ENCODE results near the gene FNDC3B. TPM values are rescaled to one million over a fixed set of nuclear protein-coding genes. Genes with fewer than 3 reads are reported as not detected.

Gene FNDC3B
- total and polyA plus RNA-seq, 9 of the 15 experiments (the other 6 are each of a cell fraction or from before 2014, with no cell fraction given) = 7.0 to 35.8 (median 16.2) TPM

DNA sequence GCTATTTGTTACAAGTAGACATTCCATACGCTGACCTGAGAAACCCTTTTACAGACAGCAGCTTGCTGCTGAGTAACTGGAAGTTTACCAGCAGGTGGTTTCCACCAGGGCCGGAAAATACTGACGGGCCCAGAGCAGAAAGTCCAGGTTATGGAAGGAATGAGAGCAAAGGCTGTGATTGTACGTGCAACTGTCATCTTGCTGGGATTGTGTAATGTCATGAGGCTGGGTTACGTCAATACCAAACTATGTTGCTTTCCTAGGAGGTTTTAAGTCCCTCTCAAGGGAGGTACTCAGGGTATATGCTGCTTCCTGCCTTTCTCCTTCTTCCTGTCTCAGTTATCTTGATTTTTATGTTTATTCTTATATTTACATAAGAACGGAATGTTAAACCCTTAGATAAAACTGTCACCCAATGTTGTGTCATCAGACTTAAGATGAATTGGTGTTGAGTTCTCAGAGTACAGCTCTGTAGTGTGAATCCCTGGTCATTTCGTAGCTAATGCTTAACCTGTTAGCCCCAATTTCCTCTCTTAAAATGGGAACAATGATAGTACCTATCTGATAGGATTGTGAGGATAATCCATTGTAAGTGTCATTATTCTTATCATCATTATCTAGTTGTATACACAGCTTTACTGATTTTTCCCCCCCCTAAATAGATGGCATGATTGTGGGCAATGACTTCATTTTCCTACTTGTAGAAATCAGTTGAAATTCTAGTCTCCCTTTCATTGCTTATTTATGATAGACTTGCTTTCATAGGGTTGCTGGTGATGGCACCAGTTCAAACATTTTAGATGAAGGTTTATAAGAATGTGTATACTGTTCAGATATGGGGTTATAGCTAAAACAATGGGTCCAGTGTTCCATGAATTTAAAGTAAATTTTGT, 101.4 kb downstream of the FNDC3B start (continued):
- TF ChIP-seq JUN (IDR thresholded peaks at IDR 0.05; ENCODE audit: borderline replicate concordance, low read depth, low read length) = peak; percentile 66; the same call in 1 of the 2 replicates
- TF ChIP-seq JUN (CRISPR knock-in tag; IDR thresholded peaks at IDR 0.05; ENCODE audit: borderline replicate concordance) = no peak
- TF ChIP-seq ZZZ3 (IDR thresholded peaks at IDR 0.05) = no peak
- TF ChIP-seq HDAC2 (IDR thresholded peaks at IDR 0.05) = 0 out of 2 replicates have a peak, but pooled peaks have one; percentile 26

DNA sequence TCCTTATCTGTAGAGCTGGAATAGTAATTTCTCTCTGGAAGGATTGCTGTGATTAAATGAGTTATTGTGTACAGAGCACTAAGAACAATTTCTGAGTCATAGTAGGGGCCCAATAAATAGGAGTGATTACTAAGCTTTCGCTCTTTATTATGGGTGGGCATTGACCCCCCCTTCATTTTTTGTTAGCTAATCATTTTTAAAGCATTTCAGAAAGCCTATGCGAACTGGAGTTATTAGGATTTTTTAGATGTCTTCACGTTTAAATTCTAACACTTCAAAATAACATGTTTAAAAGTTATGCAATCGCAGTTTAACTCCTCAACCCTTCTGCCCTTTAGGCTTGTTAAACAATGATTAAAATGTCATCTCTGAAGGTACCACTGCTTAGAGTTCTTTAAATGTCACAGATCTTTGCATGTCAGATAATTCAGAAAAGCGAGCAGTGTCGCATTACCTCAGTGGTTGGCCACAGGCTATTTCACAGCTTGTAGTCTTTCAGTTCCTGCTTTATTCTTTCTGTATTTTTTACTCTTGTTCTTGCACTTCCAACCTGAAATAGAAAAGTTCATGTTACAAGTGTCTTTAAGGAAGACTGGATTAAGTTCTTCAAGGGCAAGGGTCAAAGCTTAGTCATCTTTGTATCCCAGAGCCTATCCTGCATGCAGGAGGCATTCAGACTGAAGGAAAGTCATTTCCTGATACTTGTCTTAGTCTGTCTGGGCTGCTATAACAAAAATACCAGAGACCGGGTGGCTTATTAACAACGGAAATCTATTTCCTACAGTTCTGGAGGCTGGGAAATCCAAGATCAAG, 102.9 kb downstream of the FNDC3B start:
- Histone ChIP-seq H3K4me2 (ENCODE audit: insufficient read depth, low read length) (0 out of 2 replicates have a peak overlapping the region, but pooled peaks have one; percentile 4), H3K9ac (ENCODE audit: insufficient read depth in 1 of 2, low read depth in 2 of 2, low read length in 2 of 2) (no peak overlapping the region), H3K9me3 (replicated peaks; ENCODE audit: control insufficient read depth, insufficient read depth, low read depth, low read length) (no peaks in the 10 kb centered on the region), H3K9me1 (ENCODE audit: control insufficient read depth, insufficient read depth, low read length) (peaks cover 3% of the 10 kb centered on the region), H3K4me3 (no peak overlapping the region), H2AFZ (ENCODE audit: low read depth, low read length) (no peak overlapping the region), H3K79me2 (ENCODE audit: control insufficient read depth, insufficient read depth, low read length) (peaks cover 79% of the 10 kb centered on the region), H3K36me3 (ENCODE audit: control insufficient read depth, insufficient read depth, low read length) (peaks cover 8% of the 10 kb centered on the region), H3K27ac (ENCODE audit: extremely low read depth, low read depth, low read length) (peak overlapping the region; percentile 52; the same call in 1 of the 3 replicates), H3K4me1 (replicated peaks in 1 of 2; ENCODE audit: control insufficient read depth in 2 of 2, insufficient read depth in 2 of 2, low read length in 2 of 2) (peaks cover 5 to 48% of the 10 kb centered on the region in 2 experiments; a peak in 4 of 5 replicates), H4K20me1 (replicated peaks; ENCODE audit: control insufficient read depth, insufficient read depth, low read length) (no peaks in the 10 kb centered on the region), H3K27me3 (ENCODE audit: control insufficient read depth in 2 of 2, insufficient read depth in 2 of 2, low read length in 2 of 2) (no peaks in the 10 kb centered on the region)
- POLR2A ChIA-PET = interaction anchor here (0.6 to 1.3 kb wide), 4 partner anchors 9 to 20 kb away, joined by 3 to 4 read pairs (median 3); no protein-coding TSS in a partner anchor
- in situ Hi-C loops (cut with MboI) (no loop called here), intact Hi-C loops (cut with micrococcal nuclease) (no loop called here)
- BruUV-seq (replicated peaks) = no TSS peak
- DNase-seq (ENCODE audit: extremely low read depth in 1 of 4, low spot score in 3 of 4) = peak in 2 of 4 experiments; percentile 19 to 66
- FAIRE-seq = peak; percentile 56
- 55% methylated on average over 8 of the region's 8 CpGs for WGBS (ENCODE audit: insufficient coverage, low coverage, missing lambda C conversion rate)
- CTCF ChIA-PET (ENCODE audit: low intra/inter-chr PET ratio) = no interaction called here
- peak; percentile 32; the same call in 2 of the 3 replicates for ATAC-seq
- no peak for TF ChIP-seq JUN (IDR thresholded peaks at IDR 0.05; ENCODE audit: borderline replicate concordance, low read depth, low read length)
- TF ChIP-seq JUN (CRISPR knock-in tag; IDR thresholded peaks at IDR 0.05; ENCODE audit: borderline replicate concordance) = no peak
- no peak for TF ChIP-seq CEBPG (CRISPR knock-in tag; IDR thresholded peaks at IDR 0.05)
- TF ChIP-seq CEBPG (tag; conservative IDR thresholded peaks at IDR 0.05 in 1 of 2, IDR thresholded peaks at IDR 0.05 in 1 of 2) = peak; percentile 59 to 71
- TF ChIP-seq KDM1A (IDR thresholded peaks at IDR 0.05) = no peak
- TF ChIP-seq, protein P1, sequence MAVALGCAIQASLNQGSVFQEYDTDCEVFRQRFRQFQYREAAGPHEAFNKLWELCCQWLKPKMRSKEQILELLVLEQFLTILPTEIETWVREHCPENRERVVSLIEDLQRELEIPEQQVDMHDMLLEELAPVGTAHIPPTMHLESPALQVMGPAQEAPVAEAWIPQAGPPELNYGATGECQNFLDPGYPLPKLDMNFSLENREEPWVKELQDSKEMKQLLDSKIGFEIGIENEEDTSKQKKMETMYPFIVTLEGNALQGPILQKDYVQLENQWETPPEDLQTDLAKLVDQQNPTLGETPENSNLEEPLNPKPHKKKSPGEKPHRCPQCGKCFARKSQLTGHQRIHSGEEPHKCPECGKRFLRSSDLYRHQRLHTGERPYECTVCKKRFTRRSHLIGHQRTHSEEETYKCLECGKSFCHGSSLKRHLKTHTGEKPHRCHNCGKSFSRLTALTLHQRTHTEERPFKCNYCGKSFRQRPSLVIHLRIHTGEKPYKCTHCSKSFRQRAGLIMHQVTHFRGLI (CRISPR knock-in tag; IDR thresholded peaks at IDR 0.05) = no peak
- TF ChIP-seq FOSL1 (tag; conservative IDR thresholded peaks at IDR 0.05) = peak; percentile 43; the same call in 1 of the 2 replicates
- TF ChIP-seq PHB2 (IDR thresholded peaks at IDR 0.05; ENCODE audit: low read depth) = no peak
- TF ChIP-seq TBP (optimal IDR thresholded peaks at IDR 0.05; ENCODE audit: low read depth, low read length) = no peak
- TF ChIP-seq RBBP5 (IDR thresholded peaks at IDR 0.05; ENCODE audit: borderline replicate concordance, insufficient read depth, low read length, poor library complexity, severe bottlenecking) = no peak
- TF ChIP-seq, protein P2, sequence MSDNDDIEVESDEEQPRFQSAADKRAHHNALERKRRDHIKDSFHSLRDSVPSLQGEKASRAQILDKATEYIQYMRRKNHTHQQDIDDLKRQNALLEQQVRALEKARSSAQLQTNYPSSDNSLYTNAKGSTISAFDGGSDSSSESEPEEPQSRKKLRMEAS (CRISPR knock-in tag; IDR thresholded peaks at IDR 0.05) = no peak
- TF ChIP-seq MAFK (IDR thresholded peaks at IDR 0.05; ENCODE audit: low read length) = no peak
- 0 out of 2 replicates have a peak, but pooled peaks have one; percentile 9 for TF ChIP-seq CXXC5 (CRISPR knock-in tag; IDR thresholded peaks at IDR 0.05)
- no peak for TF ChIP-seq ZNF311 (CRISPR knock-in tag; IDR thresholded peaks at IDR 0.05)
- no peak for TF ChIP-seq SIX5 (IDR thresholded peaks at IDR 0.05; ENCODE audit: borderline replicate concordance in 1 of 2, insufficient read depth in 1 of 2, low read depth in 1 of 2, low read length in 2 of 2)
